Mesenchymal stem cell (in vitro differentiated cells and primary cell): ENCODE results near the gene CALML5.
A peak's percentile ranks its signal among the peaks of the same experiment; 100 is the strongest.

Source experiments
- DNase-seq: peaks from one replicate; pipeline ENCODE4 v3.0.0-alpha.2; 2013
- H2AFZ ChIP-seq: one replicate; pipeline ENCODE4 v1.6.1; 2013; ENCODE audit warnings: low read depth, mild to moderate bottlenecking, control low read depth, inconsistent platforms, low read length, moderate library complexity
- H2AK5ac ChIP-seq: 2 replicates; pipeline ENCODE4 v1.6.1; 2013; ENCODE audit warnings: low read length, moderate library complexity, mild to moderate bottlenecking, inconsistent platforms; ENCODE audit not compliant: severe bottlenecking
- H2BK120ac ChIP-seq: one replicate; pipeline ENCODE4 v1.6.1; 2013; ENCODE audit warnings: low read depth, mild to moderate bottlenecking, inconsistent platforms, low read length, moderate library complexity
- H2BK12ac ChIP-seq, 2 experiments: one replicate each; pipeline ENCODE4 v1.6.1; 2013; ENCODE audit warnings: inconsistent platforms in 2 of 2, low read length in 2 of 2, mild to moderate bottlenecking in 2 of 2, moderate library complexity in 2 of 2, control low read depth in 1 of 2
- H2BK15ac ChIP-seq: one replicate; pipeline ENCODE4 v1.6.1; 2013; ENCODE audit warnings: mild to moderate bottlenecking, low read depth, inconsistent platforms; ENCODE audit not compliant: poor library complexity, severe bottlenecking
- H2BK5ac ChIP-seq: 2 replicates; pipeline ENCODE4 v1.6.1; 2013; ENCODE audit warnings: low read depth, mild to moderate bottlenecking, low read length, control low read depth, inconsistent platforms; ENCODE audit not compliant: poor library complexity, severe bottlenecking
- H3K14ac ChIP-seq, 2 experiments: one replicate each; pipeline ENCODE4 v1.6.1; 2013; ENCODE audit warnings: inconsistent platforms in 2 of 2, low read length in 2 of 2, control low read depth in 1 of 2, mild to moderate bottlenecking in 1 of 2, moderate library complexity in 1 of 2
- H3K18ac ChIP-seq, 2 experiments: one replicate each; pipeline ENCODE4 v1.6.1; 2013; ENCODE audit warnings: inconsistent platforms in 2 of 2, low read length in 2 of 2, control low read depth in 1 of 2, low read depth in 1 of 2, mild to moderate bottlenecking in 1 of 2
- H3K23ac ChIP-seq, 2 experiments: one replicate each; pipeline ENCODE4 v1.6.1; 2013; ENCODE audit warnings: inconsistent platforms in 2 of 2, low read length in 2 of 2, mild to moderate bottlenecking in 2 of 2, moderate library complexity in 2 of 2, control low read depth in 1 of 2
- H3K27ac ChIP-seq: 2 replicates; pipeline ENCODE4 v1.5.1; 2013; ENCODE audit warnings: mild to moderate bottlenecking, moderate library complexity, low read length, control low read depth, inconsistent platforms; ENCODE audit not compliant: poor library complexity, severe bottlenecking
- H3K27me3 ChIP-seq, 2 experiments: 2 replicates each; pipeline versions ENCODE4 v1.6.1 to v1.7.0; 2013; ENCODE audit warnings: low read length in 2 of 2, mild to moderate bottlenecking in 2 of 2, moderate library complexity in 2 of 2, control low read depth in 1 of 2, inconsistent platforms in 1 of 2; ENCODE audit not compliant: control insufficient read depth in 1 of 2, insufficient read depth in 1 of 2
- H3K36me3 ChIP-seq, 2 experiments: 2 replicates each; pipeline versions ENCODE4 v1.6.1 to v1.7.0; 2013; ENCODE audit warnings: low read length in 2 of 2, control low read depth in 1 of 2, inconsistent platforms in 1 of 2, low read depth in 1 of 2, mild to moderate bottlenecking in 1 of 2; ENCODE audit not compliant: insufficient read depth in 2 of 2, control insufficient read depth in 1 of 2
- H3K4ac ChIP-seq, 2 experiments: one replicate each; pipeline ENCODE4 v1.6.1; 2013; ENCODE audit warnings: inconsistent platforms in 2 of 2, low read length in 2 of 2, mild to moderate bottlenecking in 2 of 2, moderate library complexity in 2 of 2, control low read depth in 1 of 2, low read depth in 1 of 2
- H3K4me1 ChIP-seq: 2 replicates; pipeline ENCODE4 v1.6.1; 2013; ENCODE audit warnings: low read depth, low read length, control low read depth; ENCODE audit not compliant: control insufficient read depth, insufficient read depth
- H3K4me2 ChIP-seq: 2 replicates; pipeline ENCODE4 v1.6.1; 2013; ENCODE audit warnings: low read length, mild to moderate bottlenecking, inconsistent platforms; ENCODE audit not compliant: poor library complexity, severe bottlenecking
- H3K4me3 ChIP-seq, 2 experiments: 2 replicates each; pipeline versions ENCODE4 v1.5.1 to v1.7.0; 2013; ENCODE audit warnings: low read length in 2 of 2, mild to moderate bottlenecking in 2 of 2, control low read depth in 1 of 2, low read depth in 1 of 2; ENCODE audit not compliant: insufficient read depth in 1 of 2
- H3K79me1 ChIP-seq: replicated peaks from 2 replicates; pipeline ENCODE4 v1.6.1; 2013; ENCODE audit warnings: mild to moderate bottlenecking, control low read depth, low read length, inconsistent platforms; ENCODE audit not compliant: poor library complexity, severe bottlenecking
- H3K9ac ChIP-seq: 2 replicates; pipeline ENCODE4 v1.7.0; 2013; ENCODE audit warnings: mild to moderate bottlenecking, low read length, moderate library complexity
- H3K9me3 ChIP-seq: 2 replicates; pipeline ENCODE4 v1.7.0; 2013; ENCODE audit warnings: mild to moderate bottlenecking, low read length; ENCODE audit not compliant: control insufficient read depth
- H4K8ac ChIP-seq: one replicate; pipeline ENCODE4 v1.6.1; 2013; ENCODE audit warnings: inconsistent platforms, mild to moderate bottlenecking, low read length, moderate library complexity
- H4K91ac ChIP-seq: one replicate; pipeline ENCODE4 v1.6.1; 2013; ENCODE audit warnings: mild to moderate bottlenecking, low read length, inconsistent platforms
- WGBS: methylation state at CpG from one replicate; pipeline ENCODE4 v1.1.7; 2013; ENCODE audit warnings: mixed read lengths; 5-methylcytosine and 5-hydroxymethylcytosine counted together

The CALML5 gene

GRCh38 chr10:5456563-5456962 is 42.8 kb downstream of the CALML5 start:
- Histone ChIP-seq H3K36me3 (peaks cover 17 to 87% of the 10 kb centered on the region in 2 experiments), H3K4me1 (peaks cover 2% of the 10 kb centered on the region), H3K27ac (no peak overlapping the region), H3K9ac (no peak overlapping the region), H3K23ac (no peak overlapping the region), H3K4me3 (no peak overlapping the region), H2BK15ac (no peak overlapping the region), H3K4ac (no peak overlapping the region), H3K18ac (no peak overlapping the region), H3K9me3 (no peaks in the 10 kb centered on the region), H2AK5ac (no peak overlapping the region), H2BK12ac (no peak overlapping the region), H3K4me2 (no peak overlapping the region), H3K79me1 (peaks cover 12% of the 10 kb centered on the region), H3K14ac (no peak overlapping the region), H4K8ac (no peak overlapping the region), H2BK120ac (no peak overlapping the region), H4K91ac (no peak overlapping the region), H2BK5ac (no peak overlapping the region), H3K27me3 (no peaks in the 10 kb centered on the region), H2AFZ (no peak overlapping the region)
- WGBS = 98% methylated on average over 12 of the region's 12 CpGs
- DNase-seq = no peak

GRCh38 chr10:5453749-5454489 is 45.5 kb downstream of the CALML5 start:
- H2BK120ac ChIP-seq = no peak overlapping the region
- no peak overlapping the region for H2AFZ ChIP-seq
- H2BK15ac ChIP-seq = no peak overlapping the region
- no peak overlapping the region for H3K4me2 ChIP-seq
- no peak overlapping the region for H2BK5ac ChIP-seq
- DNase-seq = no peak
- no peak overlapping the region for H3K27ac ChIP-seq
- H3K4me3 ChIP-seq = no peak overlapping the region
- no peak overlapping the region for H4K91ac ChIP-seq
- 95% methylated on average over 13 of the region's 13 CpGs for WGBS
- no peak overlapping the region for H2AK5ac ChIP-seq
- H3K4me1 ChIP-seq = peaks cover 2% of the 10 kb centered on the region
- no peak overlapping the region for H3K14ac ChIP-seq
- no peak overlapping the region for H4K8ac ChIP-seq
- no peak overlapping the region for H3K23ac ChIP-seq
- no peak overlapping the region for H3K4ac ChIP-seq
- H3K79me1 ChIP-seq = peaks cover 12% of the 10 kb centered on the region
- no peaks in the 10 kb centered on the region for H3K9me3 ChIP-seq
- H3K9ac ChIP-seq = no peak overlapping the region
- no peak overlapping the region for H2BK12ac ChIP-seq
- H3K36me3 ChIP-seq = peaks cover 14 to 73% of the 10 kb centered on the region in 2 experiments
- H3K27me3 ChIP-seq = no peaks in the 10 kb centered on the region
- H3K18ac ChIP-seq = no peak overlapping the region

DNA sequence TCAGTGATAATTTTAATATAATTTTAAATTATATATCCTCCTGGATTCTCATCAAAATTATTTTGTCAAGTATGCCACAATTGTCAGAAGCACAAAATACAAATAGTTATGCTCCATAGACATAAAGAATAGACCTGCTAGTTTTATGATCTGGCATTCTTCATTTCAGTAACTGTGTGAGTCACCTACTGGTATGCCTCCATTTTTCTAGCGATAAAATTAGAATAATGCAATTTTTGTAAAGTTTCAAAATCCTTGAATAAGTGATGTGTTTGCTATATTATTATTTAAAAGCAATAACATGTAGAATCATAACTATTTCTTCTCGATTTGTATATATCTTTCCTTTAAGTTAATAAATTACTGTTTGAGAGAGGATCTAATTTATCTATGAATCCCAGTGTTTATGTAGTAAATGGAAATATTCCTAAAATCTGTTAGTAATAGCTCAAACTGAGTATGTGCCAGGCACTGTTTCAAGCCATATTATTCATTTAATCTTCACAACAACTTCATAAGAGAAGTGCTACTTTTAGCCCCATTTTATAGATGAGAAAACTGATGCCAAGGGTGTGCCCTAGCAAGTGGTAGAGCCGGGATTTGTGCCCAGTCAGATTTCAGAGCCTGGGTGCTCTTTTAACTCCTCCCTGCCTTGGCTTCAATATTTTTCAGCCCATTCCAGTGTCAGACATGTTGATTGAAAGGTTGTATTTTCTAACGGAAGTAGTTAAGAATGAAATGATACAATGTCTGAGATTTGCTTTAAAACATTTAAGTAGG is 48.6 kb downstream of the CALML5 start:
- Histone ChIP-seq H3K23ac (no peak overlapping the region), H2AFZ (no peak overlapping the region), H3K4me2 (no peak overlapping the region), H2AK5ac (no peak overlapping the region), H3K36me3 (peaks cover 9 to 43% of the 10 kb centered on the region in 2 experiments), H3K4me1 (peaks cover 2% of the 10 kb centered on the region), H3K18ac (no peak overlapping the region), H4K91ac (no peak overlapping the region), H3K27me3 (no peaks in the 10 kb centered on the region), H3K9ac (peak overlapping the region; percentile 97), H3K79me1 (peaks cover 7% of the 10 kb centered on the region), H3K9me3 (no peaks in the 10 kb centered on the region), H2BK5ac (no peak overlapping the region), H2BK12ac (no peak overlapping the region), H2BK120ac (no peak overlapping the region), H4K8ac (no peak overlapping the region), H3K27ac (no peak overlapping the region), H3K4ac (no peak overlapping the region), H3K14ac (no peak overlapping the region), H3K4me3 (no peak overlapping the region), H2BK15ac (no peak overlapping the region)
- 92% methylated on average over 1 of the region's 4 CpGs for WGBS
- DNase-seq = no peak

DNA sequence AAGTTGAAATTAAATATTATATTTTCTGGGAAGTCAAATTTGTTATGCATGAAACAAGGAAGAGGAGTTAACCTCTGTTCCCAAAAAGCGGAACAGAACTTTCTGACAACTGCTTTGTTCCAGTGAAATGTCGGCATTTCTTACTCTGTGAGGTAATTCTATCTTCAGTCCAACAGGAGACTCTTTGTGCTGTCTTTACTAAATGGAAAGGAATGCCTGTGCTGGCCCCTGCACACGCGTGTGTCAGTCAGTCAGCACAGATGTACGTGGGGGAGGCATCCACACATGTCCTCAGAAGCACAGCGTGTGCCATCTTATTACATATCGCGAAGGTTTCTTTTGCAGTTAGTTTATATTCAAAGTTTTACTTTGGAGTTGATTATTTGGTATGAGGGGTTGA is 49.5 kb downstream of the CALML5 start:
- H2BK12ac ChIP-seq = no peak overlapping the region
- no peak overlapping the region for H2BK5ac ChIP-seq
- H3K79me1 ChIP-seq = peaks cover 8% of the 10 kb centered on the region
- peak overlapping the region; percentile 2 for H3K27ac ChIP-seq
- no peak overlapping the region for H2AK5ac ChIP-seq
- no peak overlapping the region for H3K18ac ChIP-seq
- no peak overlapping the region for H4K91ac ChIP-seq
- peak overlapping the region; percentile 97 for H3K9ac ChIP-seq
- no peak overlapping the region for H4K8ac ChIP-seq
- no peak overlapping the region for H2BK120ac ChIP-seq
- peak overlapping the region in 1 of 2 experiments; percentile 89 for H3K4me3 ChIP-seq
- peak; percentile 77 for DNase-seq
- no peaks in the 10 kb centered on the region for H3K9me3 ChIP-seq
- no peaks in the 10 kb centered on the region for H3K27me3 ChIP-seq
- peaks cover 6 to 34% of the 10 kb centered on the region in 2 experiments for H3K36me3 ChIP-seq
- 62% methylated on average over 8 of the region's 8 CpGs for WGBS
- H3K4me2 ChIP-seq = peak overlapping the region; percentile 55
- H3K23ac ChIP-seq = no peak overlapping the region
- no peak overlapping the region for H3K14ac ChIP-seq
- no peak overlapping the region for H2BK15ac ChIP-seq
- no peak overlapping the region for H2AFZ ChIP-seq
- peaks cover 2% of the 10 kb centered on the region for H3K4me1 ChIP-seq
- no peak overlapping the region for H3K4ac ChIP-seq
